HEK293T (cell line): Measurements from ENCODE around the gene ATXN2.

ENCODE experiments used
- ARNT ChIP-seq: fragments of 450-650 bp; IDR thresholded peaks from 2 replicates; pipeline ENCODE4 v1.6.1; 2017; ENCODE audit warnings: mild to moderate bottlenecking
- BHLHE40 ChIP-seq: fragments of 450-650 bp; IDR thresholded peaks from 2 replicates; pipeline ENCODE4 v1.6.1; 2016; ENCODE audit warnings: mild to moderate bottlenecking, moderate library complexity, borderline replicate concordance
- CTBP1 ChIP-seq: fragments of 450-650 bp; IDR thresholded peaks from 2 replicates; pipeline ENCODE4 v1.6.1; 2016; ENCODE audit warnings: borderline replicate concordance
- ELF4 ChIP-seq: fragments of 450-650 bp; IDR thresholded peaks from 2 replicates; pipeline ENCODE4 v1.6.1; 2017; ENCODE audit warnings: antibody characterized with exemption
- FOXA1 ChIP-seq: fragments of 450-650 bp; IDR thresholded peaks from 2 replicates; pipeline ENCODE4 v1.6.1; 2016; ENCODE audit warnings: mild to moderate bottlenecking
- FOXK2 ChIP-seq: fragments of 450-650 bp; IDR thresholded peaks from 2 replicates; pipeline ENCODE4 v1.6.1; 2016; ENCODE audit warnings: mild to moderate bottlenecking
- FOXM1 ChIP-seq: fragments of 450-650 bp; IDR thresholded peaks from 2 replicates; pipeline ENCODE4 v1.6.1; 2017; ENCODE audit warnings: mild to moderate bottlenecking, borderline replicate concordance
- L3MBTL2 ChIP-seq: fragments of 450-650 bp; conservative IDR thresholded peaks from 2 replicates; pipeline ENCODE4 v1.6.1; 2016; ENCODE audit warnings: mild to moderate bottlenecking
- NFRKB ChIP-seq: fragments of 450-650 bp; IDR thresholded peaks from 2 replicates; pipeline ENCODE4 v1.6.1; 2016; ENCODE audit warnings: mild to moderate bottlenecking, moderate library complexity
- PKNOX1 ChIP-seq: fragments of 450-650 bp; IDR thresholded peaks from 2 replicates; pipeline ENCODE4 v1.6.1; 2016
- SP1 ChIP-seq: fragments of 450-650 bp; IDR thresholded peaks from 2 replicates; pipeline ENCODE4 v1.6.1; 2017
- SUZ12 ChIP-seq: fragments of 450-650 bp; IDR thresholded peaks from 2 replicates; pipeline ENCODE4 v1.6.1; 2016; ENCODE audit warnings: mild to moderate bottlenecking
- TARDBP ChIP-seq: fragments of 450-650 bp; IDR thresholded peaks from 2 replicates; pipeline ENCODE4 v1.6.1; 2016
- ZNF384 ChIP-seq: fragments of 450-650 bp; IDR thresholded peaks from 2 replicates; pipeline ENCODE4 v1.6.1; 2016

GRCh38 chr12:111602348-111602747, 3.2 kb upstream of the ATXN2 start:
- TF ChIP-seq NFRKB (no peak), BHLHE40 (no peak), PKNOX1 (no peak), FOXM1 (no peak), FOXK2 (no peak), FOXA1 (no peak), ARNT (no peak), SP1 (no peak), ELF4 (no peak), CTBP1 (no peak), TARDBP (no peak), ZNF384 (no peak), SUZ12 (no peak), L3MBTL2 (no peak)
